Neural cell (in vitro differentiated cells): ENCODE measurements around the gene ABI3BP.

Experiments
- CTCF ChIP-seq: fragments of 450-650 bp; IDR thresholded peaks from 2 replicates; pipeline ENCODE4 v1.5.1; 2014; ENCODE audit warnings: antibody characterized with exemption, mild to moderate bottlenecking, moderate library complexity; ENCODE audit not compliant: poor library complexity, severe bottlenecking
- EP300 ChIP-seq: fragments of 450-650 bp; conservative IDR thresholded peaks from 2 replicates; pipeline ENCODE4 v1.6.1; 2014; ENCODE audit warnings: antibody characterized with exemption, mild to moderate bottlenecking, moderate library complexity; ENCODE audit not compliant: poor library complexity, severe bottlenecking
- EZH2 ChIP-seq: fragments of 200-600, 300-800 bp; shearing (Covaris generic), sonication (generic); IDR thresholded peaks from 2 replicates; pipeline ENCODE4 v1.6.1; 2014; ENCODE audit warnings: antibody characterized with exemption, low read length, borderline replicate concordance, mild to moderate bottlenecking; ENCODE audit not compliant: insufficient read depth, poor library complexity, severe bottlenecking
- MXI1 ChIP-seq: fragments of 450-650 bp; conservative IDR thresholded peaks from 2 replicates; pipeline ENCODE4 v1.6.1; 2014; ENCODE audit warnings: antibody characterized with exemption, mild to moderate bottlenecking; ENCODE audit not compliant: poor library complexity, severe bottlenecking
- POLR2AphosphoS5 ChIP-seq: IDR thresholded peaks from 2 replicates; pipeline ENCODE4 v1.6.1; 2012
- RAD21 ChIP-seq: fragments of 450-650 bp; conservative IDR thresholded peaks from 2 replicates; pipeline ENCODE4 v1.6.1; 2014; ENCODE audit warnings: antibody characterized with exemption, mild to moderate bottlenecking, moderate library complexity
- REST ChIP-seq: IDR thresholded peaks from 2 replicates; pipeline ENCODE4 v1.6.1; 2012; ENCODE audit warnings: borderline replicate concordance
- SMC3 ChIP-seq: fragments of 450-650 bp; conservative IDR thresholded peaks from 2 replicates; pipeline ENCODE4 v1.6.1; 2014; ENCODE audit warnings: antibody characterized with exemption, mild to moderate bottlenecking, moderate library complexity; ENCODE audit not compliant: poor library complexity
- TAF1 ChIP-seq: IDR thresholded peaks from 2 replicates; pipeline ENCODE4 v1.6.1; 2012; ENCODE audit warnings: low read depth

GRCh38 chr3:100966807-100967206 lies 26.4 kb downstream of the ABI3BP start:
- no peak for TF ChIP-seq RAD21
- no peak for TF ChIP-seq EZH2
- no peak for TF ChIP-seq CTCF
- TF ChIP-seq REST: no peak
- no peak for TF ChIP-seq EP300
- TF ChIP-seq POLR2AphosphoS5: no peak
- TF ChIP-seq TAF1: no peak
- TF ChIP-seq SMC3: no peak
- TF ChIP-seq MXI1: no peak
